OCI-LY3 (cell line): ENCODE measurements around the gene ALG1.

Experiments used
- CTCF ChIP-seq: fragments of 200-600, 300-600 bp; sonication (generic); IDR thresholded peaks from 2 replicates; pipeline ENCODE4 v1.5.1; 2014; ENCODE audit warnings: antibody characterized with exemption, low read length, low read depth
- EZH2phosphoT487 ChIP-seq: fragments of 200-600 bp; shearing (Covaris generic); IDR thresholded peaks from 2 replicates; pipeline ENCODE4 v1.6.1; 2018; ENCODE audit warnings: antibody characterized with exemption, mixed run types, low read depth

DNA sequence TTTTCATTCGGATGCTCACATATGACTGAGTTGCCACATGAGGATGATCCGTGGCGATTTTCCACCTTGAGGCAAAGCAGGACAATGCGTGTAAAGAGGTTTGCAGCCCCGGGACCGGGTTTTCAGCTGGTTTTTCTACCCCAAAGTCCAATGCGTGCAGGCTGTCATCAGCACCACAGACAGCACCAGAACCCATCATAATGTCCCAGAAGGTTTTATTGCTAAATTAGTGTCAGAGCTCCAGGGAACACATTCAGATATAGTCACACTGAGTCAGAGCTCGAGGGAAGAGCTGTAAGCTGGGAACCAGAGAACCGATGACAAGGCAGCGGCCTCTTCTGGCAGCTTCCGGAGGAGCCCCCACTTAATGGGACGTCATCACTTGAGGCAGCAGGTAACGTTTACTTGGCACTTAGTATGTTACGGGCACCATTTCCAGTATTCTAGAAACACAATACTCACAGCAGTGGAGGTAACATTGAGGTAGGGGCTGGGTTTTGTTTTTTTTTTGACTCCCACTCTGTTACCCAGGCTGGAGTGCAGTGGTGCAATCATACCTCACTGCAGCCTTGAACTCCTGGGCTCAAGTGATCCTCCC, 29.0 kb upstream of the ALG1 start:
- TF ChIP-seq EZH2phosphoT487 (no peak), CTCF (no peak)
